ENCODE measurements around the gene ADPRH. TPM values are rescaled to one million over a fixed set of nuclear protein-coding genes. Genes with fewer than 3 reads are reported as not detected.

Gene ADPRH
- polyA plus RNA-seq, 1 experiment: 0.36 TPM

DNA sequence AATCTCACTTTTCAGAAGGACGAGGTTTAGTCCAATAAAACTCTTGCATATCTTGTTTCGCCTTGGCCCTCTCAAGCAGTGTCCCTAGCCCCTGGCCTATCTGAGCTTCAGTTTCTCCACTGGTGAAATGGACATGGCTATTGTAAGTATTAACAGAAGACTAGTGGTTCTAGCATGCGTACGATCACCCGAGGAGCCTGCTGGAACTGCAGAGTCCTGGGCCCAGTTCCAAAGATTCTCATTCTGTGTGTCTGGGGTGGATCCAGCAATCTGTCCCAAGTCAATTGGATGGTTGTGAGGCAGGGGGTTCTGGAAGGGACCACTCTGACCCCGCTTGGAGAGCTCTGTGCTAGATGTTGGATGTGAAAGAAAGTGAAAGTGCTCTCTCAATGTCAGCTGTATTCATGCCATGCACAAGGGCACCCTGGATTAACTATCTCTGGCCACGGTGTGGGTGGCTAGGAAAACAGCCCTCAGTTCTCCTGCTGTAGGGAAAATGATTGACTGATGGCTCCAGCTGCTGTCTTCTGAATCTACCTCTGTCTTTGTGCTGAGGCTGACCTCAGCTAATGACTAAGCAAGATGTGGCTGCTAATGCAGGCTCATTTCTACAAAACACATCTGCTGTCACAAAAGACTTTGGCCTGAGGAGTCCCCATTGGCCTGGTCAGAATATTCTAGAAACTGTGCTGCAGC is 16.5 kb downstream of the ADPRH start:
- ChIA-PET POLR2A (no interaction called here), CTCF (no interaction called here)
- Histone ChIP-seq H3K27ac (ENCODE audit: low read depth, low read length) (no peak overlapping the region), H3K9me3 (ENCODE audit: control insufficient read depth, insufficient read depth, low read length) (peaks cover under 1% of the 10 kb centered on the region; the same call in 1 of the 2 replicates), H3K4me3 (ENCODE audit: low read depth, low read length) (no peak overlapping the region), H3K27me3 (ENCODE audit: control insufficient read depth, insufficient read depth, low read length) (peaks cover 26% of the 10 kb centered on the region)
- TF ChIP-seq, protein P1, sequence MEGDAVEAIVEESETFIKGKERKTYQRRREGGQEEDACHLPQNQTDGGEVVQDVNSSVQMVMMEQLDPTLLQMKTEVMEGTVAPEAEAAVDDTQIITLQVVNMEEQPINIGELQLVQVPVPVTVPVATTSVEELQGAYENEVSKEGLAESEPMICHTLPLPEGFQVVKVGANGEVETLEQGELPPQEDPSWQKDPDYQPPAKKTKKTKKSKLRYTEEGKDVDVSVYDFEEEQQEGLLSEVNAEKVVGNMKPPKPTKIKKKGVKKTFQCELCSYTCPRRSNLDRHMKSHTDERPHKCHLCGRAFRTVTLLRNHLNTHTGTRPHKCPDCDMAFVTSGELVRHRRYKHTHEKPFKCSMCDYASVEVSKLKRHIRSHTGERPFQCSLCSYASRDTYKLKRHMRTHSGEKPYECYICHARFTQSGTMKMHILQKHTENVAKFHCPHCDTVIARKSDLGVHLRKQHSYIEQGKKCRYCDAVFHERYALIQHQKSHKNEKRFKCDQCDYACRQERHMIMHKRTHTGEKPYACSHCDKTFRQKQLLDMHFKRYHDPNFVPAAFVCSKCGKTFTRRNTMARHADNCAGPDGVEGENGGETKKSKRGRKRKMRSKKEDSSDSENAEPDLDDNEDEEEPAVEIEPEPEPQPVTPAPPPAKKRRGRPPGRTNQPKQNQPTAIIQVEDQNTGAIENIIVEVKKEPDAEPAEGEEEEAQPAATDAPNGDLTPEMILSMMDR (IDR thresholded peaks at IDR 0.05; ENCODE audit: low read depth, low read length): no peak
- no peak for DNase-seq (ENCODE audit: low read depth, low spot score)

DNA sequence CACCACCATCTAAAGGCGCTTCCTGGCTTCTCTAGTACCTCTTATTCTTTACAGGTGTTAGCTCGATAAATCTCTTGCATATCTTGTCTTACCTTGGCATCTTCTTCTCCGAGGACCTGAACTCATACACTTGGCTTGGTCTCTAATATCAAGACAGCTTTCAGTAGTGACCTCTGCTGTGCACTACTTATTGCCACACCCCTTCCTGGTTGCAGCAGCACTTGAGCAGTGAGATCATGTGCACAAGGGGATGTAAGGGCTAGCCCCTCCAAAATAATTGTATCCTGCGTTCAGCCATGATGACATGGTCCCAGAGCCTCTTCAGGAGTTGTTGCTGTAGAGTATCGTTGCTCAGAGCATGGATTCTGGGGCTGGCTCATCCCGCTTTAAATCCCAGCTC is 17.1 kb downstream of the ADPRH start:
- DNase-seq (ENCODE audit: low read depth, low spot score): no peak
- Histone ChIP-seq H3K27ac (ENCODE audit: low read depth, low read length) (no peak overlapping the region), H3K4me3 (ENCODE audit: low read depth, low read length) (no peak overlapping the region), H3K27me3 (ENCODE audit: control insufficient read depth, insufficient read depth, low read length) (peaks cover 23% of the 10 kb centered on the region), H3K9me3 (ENCODE audit: control insufficient read depth, insufficient read depth, low read length) (no peaks in the 10 kb centered on the region)
- ChIA-PET CTCF (no interaction called here), POLR2A (no interaction called here)
- TF ChIP-seq, protein P1 (IDR thresholded peaks at IDR 0.05; ENCODE audit: low read depth, low read length): no peak

DNA sequence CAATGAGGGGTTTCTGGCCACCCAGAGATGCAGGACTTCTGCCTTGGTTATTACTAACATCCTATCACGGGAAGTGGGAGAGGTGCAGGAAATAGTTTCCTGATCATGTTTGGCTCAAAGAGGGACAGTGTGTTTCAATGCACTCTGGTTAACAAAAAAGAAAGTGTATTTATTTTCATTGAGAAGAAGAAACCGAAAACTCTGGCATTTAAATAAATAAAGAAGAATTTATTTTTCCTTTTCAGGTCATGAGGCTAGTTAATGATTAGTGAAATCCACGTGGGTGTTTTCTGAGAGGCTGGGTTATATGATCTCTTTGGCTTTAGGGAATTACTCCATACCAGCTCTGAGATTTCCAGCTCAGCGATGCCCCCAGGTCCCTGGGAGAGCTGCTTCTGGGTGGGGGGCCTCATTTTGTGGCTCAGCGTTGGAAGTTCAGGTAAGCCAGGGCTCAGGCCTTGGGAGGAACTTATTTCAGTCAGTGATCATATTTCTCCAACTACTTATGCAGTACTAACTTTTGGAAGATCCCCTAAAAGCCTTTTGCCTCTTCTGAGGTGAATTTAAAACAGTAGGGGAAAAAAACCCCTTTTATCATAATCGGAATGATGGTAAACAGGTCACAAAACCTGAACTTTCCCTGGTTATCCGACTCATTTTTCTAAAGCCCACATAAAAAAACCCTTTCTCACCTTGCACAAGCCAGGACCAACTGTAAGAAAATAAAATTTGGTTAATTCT is 18.4 kb downstream of the ADPRH start, which contains the start of gene PLA1A:
TSS of gene PLA1A (plus strand) at position 338 of the 741 bp plus-strand sequence. CDS start at position 367, 29 bp downstream.
- Histone ChIP-seq H3K4me3 (ENCODE audit: low read depth, low read length) (no peak within 1 kb of the TSS), H3K27ac (ENCODE audit: low read depth, low read length) (no peak within 1 kb of the TSS), H3K9me3 (ENCODE audit: control insufficient read depth, insufficient read depth, low read length) (no peaks in the 10 kb centered on the region), H3K27me3 (ENCODE audit: control insufficient read depth, insufficient read depth, low read length) (peaks cover 16% of the 10 kb centered on the region)
- DNase-seq (ENCODE audit: low read depth, low spot score): no peak
- POLR2A ChIA-PET: no interaction called here
- CTCF ChIA-PET: interaction anchor here (0.8 kb wide), 1 partner anchor 27 kb away, joined by 3 read pairs; no protein-coding TSS in a partner anchor
- TF ChIP-seq, protein P1 (IDR thresholded peaks at IDR 0.05; ENCODE audit: low read depth, low read length): no peak

DNA sequence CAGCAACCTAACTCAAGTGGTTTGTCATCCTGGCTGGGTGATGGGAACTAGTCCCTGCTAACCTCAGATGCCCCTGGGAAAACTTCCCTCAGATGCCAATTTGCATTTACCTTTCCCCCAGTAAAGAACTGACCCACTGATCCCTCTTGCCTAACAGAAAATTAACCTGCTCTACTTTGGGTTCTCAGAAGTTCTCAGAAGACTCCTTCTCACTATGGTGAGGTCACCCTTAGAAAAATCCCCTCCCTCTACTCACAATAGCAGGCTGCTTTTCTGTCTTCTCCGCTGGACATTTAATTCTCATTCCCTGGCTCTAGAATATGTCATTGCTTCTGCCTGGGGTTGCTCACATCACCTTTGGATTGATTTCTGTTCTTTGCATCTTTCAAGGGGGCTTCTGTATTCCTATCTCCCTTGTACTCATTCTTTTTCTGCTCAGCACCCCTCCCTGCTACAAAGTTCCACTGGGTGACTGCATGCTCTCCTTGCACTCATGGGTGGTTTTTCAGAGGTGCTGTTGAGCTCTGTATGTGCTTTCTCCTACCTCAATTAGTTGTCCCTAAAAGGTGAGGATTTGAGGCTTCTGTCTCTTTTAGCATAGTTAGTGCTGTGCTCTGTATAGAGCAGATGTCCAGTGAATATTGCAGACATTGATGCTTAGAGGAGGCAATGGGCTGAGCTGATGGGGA is 19.3 kb downstream of the ADPRH start:
- ChIA-PET POLR2A (interaction anchor here (0.6 kb wide), 1 partner anchor 498 kb away, joined by 9 read pairs; no protein-coding TSS in a partner anchor), CTCF (no interaction called here)
- Histone ChIP-seq H3K9me3 (ENCODE audit: control insufficient read depth, insufficient read depth, low read length) (no peaks in the 10 kb centered on the region), H3K4me3 (ENCODE audit: low read depth, low read length) (no peak overlapping the region), H3K27me3 (ENCODE audit: control insufficient read depth, insufficient read depth, low read length) (peaks cover 14% of the 10 kb centered on the region), H3K27ac (ENCODE audit: low read depth, low read length) (no peak overlapping the region)
- TF ChIP-seq, protein P1 (IDR thresholded peaks at IDR 0.05; ENCODE audit: low read depth, low read length): no peak
- no peak for DNase-seq (ENCODE audit: low read depth, low spot score)
